NCI-H748 (cell line): Measurements from ENCODE around the gene IZUMO1.
"Not testable (repeated sequence)": the region's sequence is repeated elsewhere in the genome, so short reads cannot be mapped to it uniquely, and the experiment has no call there.

ENCODE experiments used
- DNase-seq: peaks from one replicate; lab custom pipeline; 2025; ENCODE audit not compliant: unreplicated experiment; lab: John Stamatoyannopoulos, UW

Gene IZUMO1

DNA sequence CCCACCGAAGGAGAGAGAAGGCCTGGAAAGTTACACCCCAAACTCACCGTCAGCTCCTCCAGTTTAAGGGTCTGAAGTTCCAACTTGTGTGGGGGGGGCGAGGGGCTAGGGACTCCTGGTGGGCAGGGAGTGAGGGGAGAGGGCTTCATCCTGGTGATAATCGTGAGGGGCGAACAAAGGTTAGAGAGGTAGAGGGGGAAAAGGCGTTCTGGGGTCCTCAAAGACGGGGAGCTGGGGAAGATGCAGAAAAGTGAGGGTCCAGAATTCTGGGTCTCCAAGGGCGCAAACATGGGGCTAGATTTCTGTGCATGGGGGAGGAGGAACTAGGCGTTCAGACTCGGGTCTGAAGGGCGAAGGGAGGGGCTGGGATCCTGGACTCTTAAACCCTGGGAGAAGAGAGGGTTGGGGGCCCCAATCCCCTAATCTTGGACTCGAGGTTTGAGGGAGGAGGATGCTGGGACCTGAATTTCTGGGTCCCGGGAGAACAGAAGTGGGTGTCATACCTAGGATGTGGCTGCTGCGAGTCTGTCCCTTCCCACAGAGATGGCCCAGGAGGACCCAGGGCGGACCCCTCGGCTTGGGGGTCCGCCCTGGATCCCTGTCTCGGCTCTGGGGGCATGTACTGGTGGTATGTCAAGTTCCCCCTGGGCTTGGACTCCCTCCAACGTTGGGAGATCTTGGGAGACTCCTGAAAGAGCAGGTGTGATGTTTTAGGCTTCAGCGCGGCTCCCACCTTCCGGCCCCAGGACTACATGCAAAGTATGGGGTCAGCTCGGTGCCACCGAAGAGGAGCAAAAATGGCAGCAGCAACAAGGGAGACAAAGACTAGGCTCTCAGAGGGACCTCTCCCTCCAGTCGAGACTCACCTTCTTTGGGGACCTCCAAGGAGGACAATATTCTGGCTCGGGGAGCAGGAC is 31.7 kb downstream of the IZUMO1 start:
- DNase-seq, result no peak

GRCh38 chr19:48713864-48714755 is 32.6 kb downstream of the IZUMO1 start:
- peak; percentile 100 for DNase-seq

GRCh38 chr19:48713041-48713863 is 33.5 kb downstream of the IZUMO1 start:
- peak; percentile 68 for DNase-seq

DNA sequence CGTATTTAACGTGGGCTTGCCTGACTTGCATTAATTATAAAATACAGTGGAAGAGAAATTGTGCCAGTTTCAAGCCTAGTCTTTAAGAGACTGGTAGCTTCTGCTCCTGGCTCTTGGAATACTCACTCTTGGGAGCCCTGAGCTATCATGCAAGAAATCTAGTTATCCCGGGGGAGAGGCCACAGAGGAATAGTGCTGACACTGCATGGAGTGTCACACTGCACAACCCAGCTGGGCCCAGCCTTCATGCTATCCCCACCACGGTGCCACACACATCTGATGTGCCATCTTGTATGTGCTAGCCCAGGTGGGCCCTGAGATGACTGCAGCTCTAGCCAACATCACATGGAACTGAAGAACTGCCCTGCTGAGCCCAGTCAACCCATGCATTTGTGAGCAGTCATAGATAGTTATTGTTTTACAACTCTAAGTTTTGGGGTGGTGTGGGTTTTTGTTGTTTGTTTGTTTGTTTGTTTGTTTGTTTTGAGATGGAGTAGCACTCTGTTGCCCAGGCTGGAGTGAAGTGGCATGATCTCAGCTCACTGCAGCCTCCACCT is 35.5 kb downstream of the IZUMO1 start:
- no peak for DNase-seq

- DNase-seq, result no peak
Measured at GRCh38 chr19:48708471-48708870, 38.2 kb downstream of the IZUMO1 start.

DNA sequence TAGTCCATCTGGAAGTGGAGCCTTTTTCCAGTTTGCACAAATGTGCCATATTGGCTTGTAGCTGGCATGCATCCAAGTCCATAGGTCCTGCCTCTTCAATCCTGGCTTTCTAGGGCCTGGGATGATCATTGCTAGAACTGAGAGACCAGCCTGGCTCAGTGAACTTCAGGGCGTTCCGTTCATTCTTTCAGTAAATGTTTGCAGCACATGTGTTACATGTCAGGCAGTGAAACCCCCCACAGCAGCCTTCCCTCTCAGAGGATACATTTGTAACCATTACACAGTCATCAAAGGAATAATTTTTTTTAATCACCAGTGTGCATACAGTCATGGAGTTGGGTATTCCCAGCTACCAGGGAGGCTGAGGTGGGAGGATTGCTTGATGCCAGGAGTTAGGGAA is 41.3 kb downstream of the IZUMO1 start:
- DNase-seq, result no peak

DNA sequence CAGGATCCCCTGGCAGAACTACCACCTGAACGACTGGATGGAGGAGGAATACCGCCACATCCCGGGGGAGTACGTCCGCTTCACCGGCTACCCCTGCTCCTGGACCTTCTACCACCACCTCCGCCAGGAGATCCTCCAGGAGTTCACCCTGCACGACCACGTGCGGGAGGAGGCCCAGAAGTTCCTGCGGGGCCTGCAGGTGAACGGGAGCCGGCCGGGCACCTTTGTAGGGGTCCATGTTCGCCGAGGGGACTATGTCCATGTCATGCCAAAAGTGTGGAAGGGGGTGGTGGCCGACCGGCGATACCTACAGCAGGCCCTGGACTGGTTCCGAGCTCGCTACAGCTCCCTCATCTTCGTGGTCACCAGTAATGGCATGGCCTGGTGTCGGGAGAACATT is 43.4 kb downstream of the IZUMO1 start:
- DNase-seq, result no peak

- no peak for DNase-seq
Measured at GRCh38 chr19:48702701-48703100, 44.0 kb downstream of the IZUMO1 start.

GRCh38 chr19:48698046-48698445 is 48.7 kb downstream of the IZUMO1 start:
- no peak for DNase-seq

- DNase-seq, result no peak
Measured at GRCh38 chr19:48696353-48697010, 50.2 kb downstream of the IZUMO1 start.

- DNase-seq, result peak; percentile 69
Measured at GRCh38 chr19:48695743-48696352, 50.9 kb downstream of the IZUMO1 start, which contains the start of gene FUT2. Gene FUT2 (plus strand): TSS chr19:48695971. CDS start chr19:48702957, 6,986 bp downstream.

- DNase-seq, result not testable (repeated sequence)
Measured at GRCh38 chr19:48693629-48694028, 53.1 kb downstream of the IZUMO1 start.
